ENCODE data around the gene TAS1R2.

- no peak for TF ChIP-seq POLR2AphosphoS5 (IDR thresholded peaks at IDR 0.05; ENCODE audit: insufficient read depth in 1 of 2, low read depth in 1 of 2)
- TF ChIP-seq POLR2A (IDR thresholded peaks at IDR 0.05): no peak
Measured at GRCh38 chr1:18859560-18859959, at the start of gene TAS1R2.
